Lung microvascular endothelial cell (primary cell): Measurements from ENCODE around the gene SUCLG2. TPM values are rescaled to one million over a fixed set of nuclear protein-coding genes. Genes with fewer than 3 reads are reported as not detected.

Experiments used
- DNase-seq, 2 donors: peaks; one replicate each; pipeline versions ENCODE4 v3.0.0 to v3.0.0-alpha.2; 2010; ENCODE audit warnings: low read depth in 2 of 2
- total RNA-seq: library from RNA; depleted of rRNA; stranded (reverse); fragments of >200 nt; gene quantifications from 2 replicates; pipeline ENCODE4 v1.2.1, GENCODE V29; 2014

SUCLG2 gene
- total RNA-seq, 1 donor from 2014 or later = 27.6 TPM

DNA sequence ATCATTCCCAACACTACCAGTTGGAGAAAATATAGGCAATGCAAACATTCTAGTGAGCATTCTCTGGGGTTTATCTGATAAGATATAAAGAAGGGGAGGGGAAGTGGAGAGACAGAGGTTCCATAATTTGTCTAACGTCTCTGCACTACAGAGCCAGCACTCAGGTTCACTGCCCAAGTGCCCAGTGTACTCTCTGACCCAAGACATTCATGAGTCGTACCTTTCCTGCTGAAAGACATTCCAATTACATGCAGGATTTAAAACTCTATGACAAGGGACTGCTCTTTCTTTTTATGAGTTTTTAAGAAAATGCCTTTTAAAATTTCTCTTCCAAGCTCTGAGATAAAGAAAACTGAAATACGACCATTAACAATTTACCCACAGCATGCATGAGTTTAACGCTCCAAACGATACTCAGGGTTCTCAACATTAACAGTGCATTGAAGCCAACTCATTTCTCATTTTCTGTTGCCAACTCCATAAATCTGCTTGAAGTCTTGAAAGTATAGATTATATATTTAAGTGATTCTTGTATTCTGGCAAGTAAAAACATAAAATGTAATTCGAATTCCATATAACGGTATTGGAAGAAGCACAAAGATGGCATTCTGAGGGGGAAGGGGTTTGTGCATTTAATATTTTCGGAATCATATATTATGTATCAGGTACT, 193.4 kb downstream of the SUCLG2 start:
- DNase-seq = no peak

GRCh38 chr3:67459796-67460195, 194.6 kb downstream of the SUCLG2 start:
- peak in 1 of 2 donors; percentile 28 for DNase-seq

DNA sequence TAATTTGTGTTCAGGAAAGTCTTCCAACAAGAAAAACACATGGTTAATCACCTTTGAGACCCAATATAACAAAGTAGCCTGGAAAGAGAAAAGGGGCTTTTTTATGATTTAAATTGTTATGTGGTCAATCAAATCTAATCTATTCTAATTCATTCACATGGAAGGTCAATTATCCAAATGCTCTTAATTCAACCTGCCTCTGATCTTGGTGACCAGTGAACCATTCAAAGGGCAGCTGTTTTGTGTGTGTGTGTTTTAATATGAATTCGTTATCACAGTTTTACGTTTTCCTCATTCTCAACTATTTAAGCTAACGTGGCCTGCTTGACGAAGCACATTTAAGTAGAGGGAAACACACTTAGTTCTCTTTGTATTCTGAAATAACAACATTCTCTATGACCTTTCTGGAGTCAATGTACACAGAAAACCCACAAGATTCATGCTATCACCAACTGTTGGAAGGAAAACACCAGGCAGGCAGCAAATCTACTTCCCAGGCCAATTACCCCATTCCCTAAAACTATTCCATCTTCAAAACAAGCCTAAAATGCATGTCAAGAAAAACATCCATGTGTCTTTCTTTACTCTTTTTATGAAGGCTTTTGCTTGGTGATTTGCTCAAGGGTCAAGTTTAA, 195.4 kb downstream of the SUCLG2 start:
- no peak for DNase-seq

DNA sequence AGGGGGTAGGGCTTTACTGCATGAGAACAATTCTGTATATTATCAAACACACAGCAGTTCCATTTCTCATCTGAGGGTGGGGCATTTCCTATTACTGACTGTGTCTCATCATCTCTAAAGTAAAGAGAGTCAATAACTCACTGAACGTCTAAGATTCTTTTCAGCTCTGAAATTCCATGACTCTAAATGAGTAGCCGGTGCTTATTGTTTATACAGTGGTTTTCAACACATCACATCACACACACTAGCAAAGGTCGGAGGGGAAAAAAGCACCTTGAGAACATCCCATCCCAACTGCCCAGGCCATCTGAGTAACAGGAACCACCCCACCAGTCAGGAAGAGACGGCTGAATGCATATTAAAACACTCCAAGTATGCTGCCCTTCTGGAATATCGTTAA, 196.0 kb downstream of the SUCLG2 start:
- DNase-seq = peak; percentile 4 to 87

- DNase-seq = no peak
Observed at GRCh38 chr3:67453628-67454027, 200.8 kb downstream of the SUCLG2 start.

DNA sequence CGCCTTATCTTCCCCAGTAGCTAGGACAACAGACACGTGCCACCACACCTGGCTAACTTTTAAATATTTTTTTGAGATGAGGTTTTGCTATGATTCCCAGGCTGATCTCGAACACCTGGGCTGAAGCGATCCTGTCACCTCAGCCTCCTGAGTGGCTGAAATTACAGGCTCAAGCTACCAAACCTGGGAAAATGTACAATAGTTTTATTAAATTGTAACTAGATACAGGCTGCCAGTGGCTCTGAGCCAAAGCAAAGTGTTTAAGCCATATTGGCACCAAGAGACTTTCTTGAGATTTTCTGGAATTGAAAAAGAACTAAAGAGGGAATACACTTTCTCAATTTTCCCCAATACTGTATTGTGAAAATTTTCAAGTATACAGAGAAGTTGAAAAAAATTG, 204.3 kb downstream of the SUCLG2 start:
- no peak for DNase-seq

DNA sequence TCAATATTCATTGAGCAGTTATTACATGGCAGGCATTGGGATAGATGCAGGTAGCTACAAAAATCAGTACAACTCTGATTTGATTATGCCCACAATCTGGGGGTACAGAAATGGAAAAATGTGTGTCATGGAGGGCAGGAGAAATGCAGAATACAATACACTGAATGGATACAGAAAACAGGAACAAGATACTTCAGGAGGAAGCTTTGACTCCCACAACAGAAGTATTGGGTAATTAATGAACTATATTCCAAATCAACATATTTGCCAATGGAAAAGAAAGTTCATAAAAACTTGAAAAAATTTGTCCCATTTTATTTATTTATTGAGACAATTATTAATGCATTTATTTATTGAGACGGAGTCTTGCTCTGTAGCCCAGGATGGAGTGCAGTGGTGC, 207.0 kb downstream of the SUCLG2 start:
- DNase-seq = no peak

GRCh38 chr3:67437789-67438188, 216.6 kb downstream of the SUCLG2 start:
- no peak for DNase-seq

DNA sequence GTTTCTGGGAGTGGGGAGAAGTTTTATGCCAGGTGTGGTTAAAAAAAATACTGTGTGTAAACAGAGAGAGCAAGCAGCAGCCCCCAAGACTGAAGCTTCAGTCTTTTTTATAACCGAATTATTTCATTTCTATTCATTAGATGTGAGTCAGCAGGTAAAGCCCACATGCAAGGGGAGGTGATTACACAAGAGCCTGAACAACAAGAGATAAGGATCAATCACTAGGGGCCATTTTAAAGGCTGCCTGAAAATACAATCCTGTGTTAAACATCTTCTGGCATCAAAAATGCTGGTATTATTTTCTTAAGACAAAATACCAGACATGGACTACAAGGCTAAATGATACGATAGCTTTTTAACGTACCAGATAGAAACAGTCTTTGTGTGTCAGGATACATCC, 217.3 kb downstream of the SUCLG2 start:
- DNase-seq = no peak

DNA sequence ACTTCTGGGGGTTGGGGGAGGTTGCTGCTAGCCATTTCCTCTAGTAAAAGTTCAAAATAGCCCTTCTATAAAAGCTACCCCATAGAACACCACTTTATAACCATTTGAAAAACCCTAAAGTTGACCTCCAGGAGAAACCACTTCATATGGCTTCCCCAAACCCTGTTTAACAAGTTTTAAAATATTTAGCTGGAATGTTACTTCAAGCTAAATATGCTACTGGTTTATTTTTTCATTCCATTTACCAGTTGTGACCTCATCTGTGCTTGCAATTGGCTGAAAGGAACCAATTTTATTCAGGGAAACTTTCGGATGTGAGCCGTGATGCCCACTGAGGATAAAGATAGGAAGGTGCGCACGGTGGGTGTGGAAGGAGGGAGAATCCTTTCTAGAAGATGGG, 221.3 kb downstream of the SUCLG2 start:
- no peak for DNase-seq

DNA sequence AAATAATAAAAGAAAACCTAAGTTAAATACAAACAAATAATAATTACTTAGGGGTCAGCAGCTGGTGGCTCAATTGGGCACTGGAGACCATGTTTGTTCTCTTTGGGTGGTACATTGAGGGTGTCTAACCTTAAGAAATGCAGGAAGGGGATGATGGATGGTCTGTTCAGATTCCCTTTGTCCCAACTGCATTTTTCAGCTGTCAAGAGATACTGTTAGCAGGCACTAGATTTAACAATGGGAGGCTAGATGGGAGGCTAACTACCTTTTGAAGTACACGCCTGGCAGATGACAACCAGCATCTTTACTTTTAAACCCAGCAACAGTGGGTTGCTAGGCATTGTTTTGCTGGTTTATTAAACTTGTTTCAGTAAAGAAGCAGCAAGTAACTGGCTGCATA, 222.5 kb downstream of the SUCLG2 start:
- no peak for DNase-seq

DNA sequence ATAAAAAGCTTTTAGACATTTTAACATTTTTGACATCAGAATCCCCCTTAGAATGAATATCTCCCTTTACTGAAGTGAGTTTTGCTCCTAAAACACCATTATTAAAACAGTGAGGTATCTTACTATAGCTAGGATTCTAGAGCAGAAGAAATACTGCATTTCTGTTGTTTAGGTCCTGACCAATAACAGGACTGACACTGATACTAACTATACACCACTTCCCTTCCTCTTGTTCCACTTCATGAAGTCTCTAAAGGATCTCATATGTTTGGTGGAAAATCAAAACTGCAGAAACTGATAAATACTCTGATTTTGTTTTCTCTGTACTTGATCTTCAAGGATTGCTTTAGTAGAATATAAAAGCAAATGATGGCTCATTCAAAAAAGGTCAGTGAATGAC, 230.7 kb downstream of the SUCLG2 start:
- DNase-seq = no peak

- DNase-seq = no peak
Observed at GRCh38 chr3:67421912-67422311, 232.5 kb downstream of the SUCLG2 start.

GRCh38 chr3:67419779-67420178, 234.6 kb downstream of the SUCLG2 start:
- DNase-seq = no peak

DNA sequence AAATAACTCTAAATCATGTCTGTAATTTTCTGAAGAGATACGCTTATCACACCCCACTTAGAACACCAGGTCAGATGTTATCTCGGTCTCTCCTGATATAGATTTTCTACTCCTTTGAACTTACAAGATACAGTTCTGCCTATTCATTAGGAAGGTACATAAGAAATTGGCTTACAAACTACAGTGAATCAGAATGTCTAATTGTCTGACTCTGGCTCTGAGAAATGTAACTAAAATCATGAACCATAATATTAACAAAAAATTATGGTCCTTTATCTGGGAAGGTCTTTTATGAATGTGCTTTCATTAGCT, 235.2 kb downstream of the SUCLG2 start:
- DNase-seq = no peak

- DNase-seq = no peak
Observed at GRCh38 chr3:67418426-67419217, 235.8 kb downstream of the SUCLG2 start.

DNA sequence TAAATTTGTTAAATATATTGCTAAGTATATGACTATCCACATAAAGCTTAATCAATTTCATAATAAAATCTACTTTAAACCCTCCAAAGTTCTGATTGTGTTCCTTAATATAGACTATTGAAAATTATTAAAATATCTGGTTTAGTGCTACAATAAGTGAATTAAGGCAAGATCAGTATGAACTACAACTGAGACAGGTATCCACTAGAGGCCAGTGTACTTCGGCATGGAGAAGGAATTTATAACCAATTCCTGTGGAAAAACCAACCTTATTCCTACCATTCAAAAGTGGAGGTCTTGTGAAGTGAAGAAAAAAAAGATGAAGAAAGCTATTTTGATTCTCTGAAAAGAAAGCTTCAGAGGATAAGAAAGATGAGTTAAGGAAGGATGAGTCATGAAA, 237.7 kb downstream of the SUCLG2 start:
- peak; percentile 8 to 10 for DNase-seq

GRCh38 chr3:67415511-67415910, 238.9 kb downstream of the SUCLG2 start:
- DNase-seq = no peak

GRCh38 chr3:67414740-67415139, 239.7 kb downstream of the SUCLG2 start:
- no peak for DNase-seq

- DNase-seq = no peak
Observed at GRCh38 chr3:67405193-67405592, 249.2 kb downstream of the SUCLG2 start.

DNA sequence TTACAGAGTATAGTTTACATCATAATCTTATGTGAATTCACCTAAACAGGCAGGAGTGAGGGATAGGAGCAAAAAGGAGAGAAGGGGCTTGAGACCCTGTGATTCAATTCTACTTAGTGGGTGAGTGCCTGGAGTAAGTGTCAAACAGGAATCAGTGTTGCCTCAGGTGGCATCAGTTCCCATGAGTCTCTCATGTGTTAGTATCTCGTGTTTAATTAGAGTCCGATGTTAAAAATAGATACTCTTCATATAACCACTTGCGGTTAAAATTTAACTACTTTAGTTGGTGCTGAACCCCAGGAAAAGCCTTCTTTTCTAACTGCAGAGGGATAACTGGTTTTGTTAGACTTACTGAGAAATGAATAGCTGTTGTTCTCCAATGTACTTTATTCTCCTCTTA, 251.5 kb downstream of the SUCLG2 start:
- DNase-seq = no peak

- DNase-seq = no peak
Observed at GRCh38 chr3:67401921-67402320, 252.5 kb downstream of the SUCLG2 start.

DNA sequence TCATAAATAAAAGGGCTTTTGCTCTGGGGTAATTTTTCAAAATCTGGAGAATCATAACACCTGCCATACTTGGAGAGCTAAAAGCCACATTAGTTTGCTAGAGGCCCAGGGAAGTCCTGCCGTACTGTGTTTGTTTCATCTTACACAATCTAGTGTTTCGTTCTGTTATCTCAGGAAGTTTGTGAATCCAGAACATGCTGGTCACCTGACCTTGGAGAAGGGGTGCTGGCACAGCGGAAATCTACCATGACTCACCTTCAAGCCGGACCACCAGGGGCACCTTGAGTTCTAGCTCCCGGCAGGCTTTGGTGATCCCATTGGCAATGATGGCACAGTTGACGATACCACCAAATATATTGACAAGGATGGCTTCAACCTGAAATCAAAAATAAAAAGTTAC, 253.9 kb downstream of the SUCLG2 start:
- DNase-seq = no peak
